ENCODE results near the gene DPH6.

DPH6 gene

DNA sequence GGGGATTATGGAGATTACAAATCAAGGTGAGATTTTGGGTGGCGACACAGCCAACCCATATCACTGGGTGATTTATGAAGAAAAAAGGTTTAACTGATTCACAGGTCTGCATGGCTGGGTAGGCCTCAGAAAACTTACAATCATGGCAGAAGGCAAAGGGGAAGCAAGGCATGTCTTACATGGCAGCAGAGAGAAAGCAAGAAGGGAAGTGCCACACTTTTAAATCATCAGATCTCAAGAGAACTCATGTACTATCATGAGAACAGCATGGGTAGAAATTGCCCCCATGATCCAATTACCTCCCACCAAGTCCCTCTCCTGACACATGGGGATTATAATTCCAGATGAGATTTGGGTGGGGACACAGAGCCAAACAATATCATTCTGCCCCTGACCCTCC lies 59.7 kb downstream of the DPH6 start:
- TF ChIP-seq, protein P1, sequence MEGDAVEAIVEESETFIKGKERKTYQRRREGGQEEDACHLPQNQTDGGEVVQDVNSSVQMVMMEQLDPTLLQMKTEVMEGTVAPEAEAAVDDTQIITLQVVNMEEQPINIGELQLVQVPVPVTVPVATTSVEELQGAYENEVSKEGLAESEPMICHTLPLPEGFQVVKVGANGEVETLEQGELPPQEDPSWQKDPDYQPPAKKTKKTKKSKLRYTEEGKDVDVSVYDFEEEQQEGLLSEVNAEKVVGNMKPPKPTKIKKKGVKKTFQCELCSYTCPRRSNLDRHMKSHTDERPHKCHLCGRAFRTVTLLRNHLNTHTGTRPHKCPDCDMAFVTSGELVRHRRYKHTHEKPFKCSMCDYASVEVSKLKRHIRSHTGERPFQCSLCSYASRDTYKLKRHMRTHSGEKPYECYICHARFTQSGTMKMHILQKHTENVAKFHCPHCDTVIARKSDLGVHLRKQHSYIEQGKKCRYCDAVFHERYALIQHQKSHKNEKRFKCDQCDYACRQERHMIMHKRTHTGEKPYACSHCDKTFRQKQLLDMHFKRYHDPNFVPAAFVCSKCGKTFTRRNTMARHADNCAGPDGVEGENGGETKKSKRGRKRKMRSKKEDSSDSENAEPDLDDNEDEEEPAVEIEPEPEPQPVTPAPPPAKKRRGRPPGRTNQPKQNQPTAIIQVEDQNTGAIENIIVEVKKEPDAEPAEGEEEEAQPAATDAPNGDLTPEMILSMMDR (IDR thresholded peaks at IDR 0.05), result no peak
- Histone ChIP-seq H3K27me3 (ENCODE audit: control insufficient read depth, insufficient read depth, low read length) (no peaks in the 10 kb centered on the region), H3K36me3 (ENCODE audit: control insufficient read depth, insufficient read depth, low read length) (no peaks in the 10 kb centered on the region), H3K4me2 (ENCODE audit: low read length) (no peak overlapping the region), H3K4me3 (ENCODE audit: low read depth, low read length) (no peak overlapping the region), H3K27ac (no peak overlapping the region), H3K9ac (no peak overlapping the region), H3K9me3 (ENCODE audit: control insufficient read depth, low read length) (no peaks in the 10 kb centered on the region), H2AFZ (no peak overlapping the region), H3K4me1 (no peaks in the 10 kb centered on the region), H3K79me2 (no peaks in the 10 kb centered on the region)

DNA sequence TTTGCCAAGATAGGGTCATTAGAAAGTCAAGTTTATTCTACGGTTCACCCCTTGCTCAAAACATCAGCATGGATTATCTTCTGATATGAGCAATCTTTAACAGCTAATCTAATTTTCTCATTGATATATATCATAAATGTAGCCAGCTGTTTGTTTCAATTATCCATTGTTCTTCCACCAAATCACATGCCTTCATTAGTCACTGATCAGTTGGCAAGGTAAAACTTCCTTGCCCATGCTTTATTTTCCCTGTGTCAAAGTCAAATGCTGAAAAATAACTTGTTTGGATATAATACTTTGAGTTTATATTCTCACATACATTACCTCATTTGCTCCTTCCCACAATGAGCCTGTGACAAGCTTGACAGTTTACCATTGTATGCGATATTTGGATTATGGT lies 60.6 kb downstream of the DPH6 start:
- Histone ChIP-seq H3K36me3 (ENCODE audit: control insufficient read depth, insufficient read depth, low read length) (no peaks in the 10 kb centered on the region), H3K9ac (no peak overlapping the region), H3K4me1 (no peaks in the 10 kb centered on the region), H3K9me3 (ENCODE audit: control insufficient read depth, low read length) (no peaks in the 10 kb centered on the region), H3K79me2 (no peaks in the 10 kb centered on the region), H2AFZ (no peak overlapping the region), H3K27ac (no peak overlapping the region), H3K27me3 (ENCODE audit: control insufficient read depth, insufficient read depth, low read length) (no peaks in the 10 kb centered on the region), H3K4me2 (ENCODE audit: low read length) (no peak overlapping the region), H3K4me3 (ENCODE audit: low read depth, low read length) (no peak overlapping the region)
- TF ChIP-seq, protein P1 (IDR thresholded peaks at IDR 0.05), result no peak

DNA sequence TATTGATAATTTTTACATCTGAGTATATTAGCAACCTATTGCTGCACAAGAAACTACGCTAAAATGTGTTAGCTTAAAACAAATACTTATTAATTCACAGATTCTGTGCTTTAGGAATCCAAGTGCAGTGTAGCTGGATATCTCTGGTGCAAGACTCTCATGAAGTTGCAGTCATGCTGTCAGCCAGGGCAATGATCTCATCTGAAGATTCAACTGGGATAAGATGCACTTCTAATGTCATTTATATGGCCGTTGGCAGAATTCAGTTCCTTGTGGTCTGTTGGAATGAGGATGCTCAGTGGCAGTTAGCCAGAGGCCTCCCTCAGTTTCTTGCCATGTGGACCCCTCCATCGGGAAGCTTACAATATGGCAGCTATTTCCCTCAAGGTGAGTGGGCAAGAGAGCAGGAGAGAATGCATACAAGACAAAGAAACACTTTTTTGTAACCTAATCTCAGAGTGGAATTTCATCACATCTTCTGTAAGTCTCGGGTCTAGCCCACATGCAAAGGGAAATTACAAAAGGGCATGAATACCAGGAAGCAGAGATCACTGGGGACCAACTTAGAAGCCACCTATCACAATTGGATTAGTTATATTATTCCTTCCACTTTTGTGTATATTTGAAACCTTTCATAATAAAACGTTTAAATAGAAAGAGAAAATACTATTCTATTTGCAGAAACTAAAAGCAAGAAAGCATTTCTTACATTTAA lies 61.6 kb downstream of the DPH6 start:
- no peaks in the 10 kb centered on the region for H3K27me3 ChIP-seq (ENCODE audit: control insufficient read depth, insufficient read depth, low read length)
- H3K9me3 ChIP-seq (ENCODE audit: control insufficient read depth, low read length), result no peaks in the 10 kb centered on the region
- no peak overlapping the region for H3K4me3 ChIP-seq (ENCODE audit: low read depth, low read length)
- H3K4me2 ChIP-seq (ENCODE audit: low read length), result no peak overlapping the region
- no peaks in the 10 kb centered on the region for H3K4me1 ChIP-seq
- H3K36me3 ChIP-seq (ENCODE audit: control insufficient read depth, insufficient read depth, low read length), result no peaks in the 10 kb centered on the region
- TF ChIP-seq, protein P1 (IDR thresholded peaks at IDR 0.05), result no peak
- no peak overlapping the region for H3K9ac ChIP-seq
- H3K27ac ChIP-seq, result no peak overlapping the region
- no peaks in the 10 kb centered on the region for H3K79me2 ChIP-seq
- H2AFZ ChIP-seq, result no peak overlapping the region

DNA sequence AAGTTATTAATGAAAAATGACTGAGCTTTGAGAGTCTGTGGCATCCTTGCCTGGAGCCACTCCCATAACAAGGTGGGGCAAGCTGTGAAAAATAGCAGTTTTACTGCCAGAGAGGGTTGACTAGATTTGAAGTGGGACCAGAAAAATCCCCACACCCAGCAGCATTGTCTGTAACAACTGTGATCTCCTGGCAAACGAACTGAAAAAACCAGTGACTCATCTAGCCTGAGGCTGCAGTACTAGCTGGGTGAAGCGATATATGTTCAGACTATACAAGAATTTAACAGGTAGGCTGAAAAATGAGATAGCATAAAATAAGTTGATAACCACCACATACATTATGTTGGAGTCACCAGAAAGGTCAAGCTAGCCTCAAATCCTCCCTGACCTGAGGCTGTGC lies 64.0 kb downstream of the DPH6 start:
- H3K79me2 ChIP-seq, result no peaks in the 10 kb centered on the region
- no peaks in the 10 kb centered on the region for H3K36me3 ChIP-seq (ENCODE audit: control insufficient read depth, insufficient read depth, low read length)

More for the DNA sequence above, 64.0 kb downstream of the DPH6 start:
- Histone ChIP-seq H3K4me2 (ENCODE audit: low read length) (no peak overlapping the region), H3K9ac (no peak overlapping the region), H3K9me3 (ENCODE audit: control insufficient read depth, low read length) (no peaks in the 10 kb centered on the region), H3K4me3 (ENCODE audit: low read depth, low read length) (no peak overlapping the region), H3K27me3 (ENCODE audit: control insufficient read depth, insufficient read depth, low read length) (no peaks in the 10 kb centered on the region), H3K27ac (no peak overlapping the region), H2AFZ (no peak overlapping the region), H3K4me1 (no peaks in the 10 kb centered on the region)
- TF ChIP-seq, protein P1 (IDR thresholded peaks at IDR 0.05), result no peak
